Stimulated activated CD4-positive, alpha-beta T cell treated with anti-CD3 and anti-CD28 coated beads, Interleukin-4, amount 100 ng/mL, for 1 hour (primary cell): ENCODE results near the gene PPT1.

ENCODE experiments used
- DNase-seq: peaks from one replicate; pipeline ENCODE4 v3.0.0-alpha.2; 2020

The PPT1 gene

GRCh38 chr1:40023379-40023944 lies 73.6 kb downstream of the PPT1 start:
- DNase-seq = no peak
